Measurements from ENCODE around the gene PCLAF. TPM values are rescaled to one million over a fixed set of nuclear protein-coding genes. Genes with fewer than 3 reads are reported as not detected.

The PCLAF gene
- total RNA-seq, 1 donor from 2014 or later: 4.7 TPM

DNA sequence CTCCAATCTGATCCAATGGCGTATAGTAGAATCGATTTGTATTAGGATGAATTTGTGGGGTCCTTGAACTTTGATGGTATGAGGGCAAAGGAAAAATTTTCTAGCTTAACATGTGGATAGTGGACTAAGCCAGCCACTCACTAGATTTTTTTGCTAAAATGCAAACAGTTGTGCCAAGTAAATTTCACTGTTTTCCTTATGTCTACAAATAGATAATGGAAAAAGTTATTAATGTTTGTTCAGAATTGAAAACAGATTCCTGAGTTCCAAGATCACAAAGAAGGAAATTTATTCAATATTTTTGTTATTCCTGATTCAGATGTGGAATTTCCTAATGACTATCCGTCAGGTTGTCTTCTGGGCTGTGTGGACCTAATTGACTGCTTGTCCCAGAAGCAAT lies 44.0 kb upstream of the PCLAF start:
- no peak overlapping the region for H3K4me3 Mint-ChIP-seq (ENCODE audit: unreplicated experiment)
- H3K27me3 Mint-ChIP-seq (ENCODE audit: unreplicated experiment): no peaks in the 10 kb centered on the region
- no peak for TF ChIP-seq CTCF (IDR thresholded peaks at IDR 0.05; ENCODE audit: partially characterized antibody, unreplicated experiment)
- DNase-seq: no peak
- no peaks in the 10 kb centered on the region for H3K9me3 Mint-ChIP-seq (ENCODE audit: unreplicated experiment)
- no peaks in the 10 kb centered on the region for H3K36me3 Mint-ChIP-seq (ENCODE audit: unreplicated experiment)
- H3K4me1 Mint-ChIP-seq (ENCODE audit: low read depth, unreplicated experiment): peaks cover 6% of the 10 kb centered on the region
- H3K27ac Mint-ChIP-seq (ENCODE audit: unreplicated experiment): no peak overlapping the region

DNA sequence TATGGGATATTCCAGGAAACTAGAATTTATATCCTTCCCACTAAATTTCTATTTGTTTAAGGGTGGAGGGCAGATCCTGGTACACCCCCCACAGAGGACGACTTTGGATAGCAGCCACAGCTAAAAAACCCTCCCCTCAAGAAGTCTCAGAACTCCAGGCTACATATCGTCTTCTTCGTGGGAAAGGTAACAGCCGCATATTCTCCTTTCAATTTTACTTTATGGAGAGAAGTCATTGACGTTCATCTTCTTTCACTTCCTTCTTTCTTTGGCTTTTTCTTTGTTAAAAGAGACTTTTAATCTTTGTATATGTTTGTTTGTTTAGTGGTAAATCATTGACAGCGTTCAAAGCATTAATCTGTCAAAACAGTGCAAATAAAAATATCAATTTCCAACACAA lies 42.7 kb upstream of the PCLAF start:
- no peak for TF ChIP-seq CTCF (IDR thresholded peaks at IDR 0.05; ENCODE audit: partially characterized antibody, unreplicated experiment)
- Mint-ChIP-seq H3K27me3 (ENCODE audit: unreplicated experiment) (no peaks in the 10 kb centered on the region), H3K27ac (ENCODE audit: unreplicated experiment) (no peak overlapping the region)

DNA sequence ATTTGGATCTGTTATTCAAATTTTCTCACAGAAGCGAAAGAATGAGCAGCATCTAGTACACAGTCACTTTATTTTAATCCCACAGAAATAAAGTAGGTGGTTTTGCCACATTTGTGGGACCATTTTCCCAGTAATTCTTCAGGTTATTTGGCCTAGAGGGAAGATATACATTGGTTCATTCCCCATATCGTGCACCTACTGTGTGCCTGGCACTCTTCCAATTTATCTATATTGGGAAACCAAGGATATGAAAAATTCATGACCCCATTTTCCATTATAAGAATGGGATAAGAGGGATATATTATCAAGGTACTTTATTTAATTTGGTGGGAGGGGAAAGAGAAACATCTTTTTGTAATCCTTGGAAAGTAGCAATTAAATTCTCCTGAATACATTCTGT lies 41.5 kb upstream of the PCLAF start:
- Mint-ChIP-seq H3K27ac (ENCODE audit: unreplicated experiment) (no peak overlapping the region), H3K4me1 (ENCODE audit: low read depth, unreplicated experiment) (no peaks in the 10 kb centered on the region), H3K36me3 (ENCODE audit: unreplicated experiment) (no peaks in the 10 kb centered on the region)

More for the DNA sequence above, 42.7 kb upstream of the PCLAF start:
- Mint-ChIP-seq H3K9me3 (ENCODE audit: unreplicated experiment) (no peaks in the 10 kb centered on the region), H3K4me3 (ENCODE audit: unreplicated experiment) (no peak overlapping the region), H3K4me1 (ENCODE audit: low read depth, unreplicated experiment) (no peaks in the 10 kb centered on the region), H3K36me3 (ENCODE audit: unreplicated experiment) (no peaks in the 10 kb centered on the region)
- DNase-seq: no peak

DNA sequence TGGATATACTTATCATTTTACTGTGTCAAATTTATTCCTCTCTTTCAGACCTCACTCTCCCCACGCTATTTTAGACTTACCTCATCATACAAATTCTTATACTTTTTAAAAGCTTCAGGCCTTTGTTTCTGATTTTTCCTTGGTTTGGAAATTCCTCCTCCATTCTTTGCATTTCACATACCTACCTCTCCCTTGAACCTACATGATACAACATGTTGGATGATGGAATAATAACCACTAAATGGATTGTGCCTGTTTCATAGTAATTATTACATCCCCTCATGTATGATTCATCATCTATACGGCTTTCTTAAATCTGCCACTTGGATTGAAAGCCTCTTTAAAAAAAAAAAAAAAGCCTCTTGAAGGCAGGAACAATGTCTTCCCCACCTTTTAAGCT lies 31.0 kb upstream of the PCLAF start:
- H3K4me3 Mint-ChIP-seq (ENCODE audit: unreplicated experiment): no peak overlapping the region
- H3K9me3 Mint-ChIP-seq (ENCODE audit: unreplicated experiment): no peaks in the 10 kb centered on the region
- no peaks in the 10 kb centered on the region for H3K4me1 Mint-ChIP-seq (ENCODE audit: low read depth, unreplicated experiment)
- no peak for DNase-seq
- H3K27ac Mint-ChIP-seq (ENCODE audit: unreplicated experiment): no peak overlapping the region
- no peak for TF ChIP-seq CTCF (IDR thresholded peaks at IDR 0.05; ENCODE audit: partially characterized antibody, unreplicated experiment)
- H3K27me3 Mint-ChIP-seq (ENCODE audit: unreplicated experiment): no peaks in the 10 kb centered on the region
- peaks cover 6% of the 10 kb centered on the region for H3K36me3 Mint-ChIP-seq (ENCODE audit: unreplicated experiment)

More for the DNA sequence above, 41.5 kb upstream of the PCLAF start:
- Mint-ChIP-seq H3K9me3 (ENCODE audit: unreplicated experiment) (no peaks in the 10 kb centered on the region), H3K27me3 (ENCODE audit: unreplicated experiment) (no peaks in the 10 kb centered on the region), H3K4me3 (ENCODE audit: unreplicated experiment) (no peak overlapping the region)
- no peak for TF ChIP-seq CTCF (IDR thresholded peaks at IDR 0.05; ENCODE audit: partially characterized antibody, unreplicated experiment)
- DNase-seq: no peak

- no peak for DNase-seq
- TF ChIP-seq CTCF (IDR thresholded peaks at IDR 0.05; ENCODE audit: partially characterized antibody, unreplicated experiment): no peak
- no peaks in the 10 kb centered on the region for H3K4me1 Mint-ChIP-seq (ENCODE audit: low read depth, unreplicated experiment)
- no peaks in the 10 kb centered on the region for H3K9me3 Mint-ChIP-seq (ENCODE audit: unreplicated experiment)
- no peak overlapping the region for H3K27ac Mint-ChIP-seq (ENCODE audit: unreplicated experiment)
- H3K27me3 Mint-ChIP-seq (ENCODE audit: unreplicated experiment): no peaks in the 10 kb centered on the region
- no peak overlapping the region for H3K4me3 Mint-ChIP-seq (ENCODE audit: unreplicated experiment)
- H3K36me3 Mint-ChIP-seq (ENCODE audit: unreplicated experiment): no peaks in the 10 kb centered on the region
These were observed 19.3 kb upstream of the PCLAF start for GRCh38 chr15:64400583-64400982.

Measured in glutamatergic neuron (in vitro differentiated cells).